IMR-90 (cell line): ENCODE measurements around the gene DDAH2. TPM values are rescaled to one million over a fixed set of nuclear protein-coding genes. Genes with fewer than 3 reads are reported as not detected.

Source experiments
- ATAC-seq: fragments of 200-7000 bp; cut with Tn5 transposase; 2 replicates; pipeline ENCODE4 v1.9.1; 2020; ENCODE audit warnings: low read depth, mild to moderate bottlenecking, moderate library complexity
- BruUV-seq: library from RNA; stranded (reverse); fragments of 400-500 nt; replicated peaks from 2 replicates; lab custom pipeline; 2021; lab: Mats Ljungman, UMichigan
- CTCF ChIA-PET: fragments of 300-600 bp; formaldehyde crosslinking; extraction: SDS; loops from one replicate; lab custom pipeline; 2021; ENCODE audit warnings: antibody characterized with exemption; lab: Yijun Ruan, JAX
- POLR2A ChIA-PET: fragments of 300-600 bp; sonication (Branson Sonifier 250); formaldehyde crosslinking; loops from one replicate; lab custom pipeline; 2022; ENCODE audit warnings: antibody characterized with exemption; ENCODE audit not compliant: unreplicated experiment; lab: Charles Lee
- DNase-seq: peaks from one replicate; pipeline ENCODE4 v3.0.0; 2013
- H2AFZ ChIP-seq: replicated peaks from 2 replicates; pipeline ENCODE3; 2013; ENCODE audit warnings: low read length, mild to moderate bottlenecking; ENCODE audit not compliant: poor library complexity
- H2AK5ac ChIP-seq: 2 replicates; pipeline ENCODE4 v1.6.1; 2013; ENCODE audit warnings: low read depth, low read length, inconsistent platforms
- H2AK9ac ChIP-seq: replicated peaks from 2 replicates; pipeline ENCODE3; 2013; ENCODE audit warnings: mild to moderate bottlenecking, low read depth, low read length, moderate library complexity; ENCODE audit not compliant: poor library complexity
- H2BK120ac ChIP-seq: 2 replicates; pipeline ENCODE4 v1.6.1; 2013; ENCODE audit warnings: low read depth, low read length, inconsistent platforms
- H2BK15ac ChIP-seq: 3 replicates; pipeline ENCODE4 v1.6.1; 2013; ENCODE audit warnings: low read depth, low read length, inconsistent platforms
- H2BK20ac ChIP-seq: 2 replicates; pipeline ENCODE4 v1.6.1; 2013; ENCODE audit warnings: low read depth, mild to moderate bottlenecking, inconsistent platforms, low read length, moderate library complexity
- H2BK5ac ChIP-seq: 2 replicates; pipeline ENCODE4 v1.6.1; 2013; ENCODE audit warnings: mild to moderate bottlenecking, low read depth, low read length, inconsistent platforms; ENCODE audit not compliant: poor library complexity, severe bottlenecking
- H3K14ac ChIP-seq: replicated peaks from 2 replicates; pipeline ENCODE4 v1.6.1; 2013; ENCODE audit warnings: low read depth, low read length, inconsistent platforms
- H3K18ac ChIP-seq: 2 replicates; pipeline ENCODE4 v1.6.1; 2013; ENCODE audit warnings: low read depth, low read length, control low read depth
- H3K23ac ChIP-seq: 2 replicates; pipeline ENCODE4 v1.6.1; 2013; ENCODE audit warnings: low read depth, low read length, inconsistent platforms
- H3K27ac ChIP-seq: 2 replicates; pipeline ENCODE4 v1.5.1; 2013; ENCODE audit warnings: mild to moderate bottlenecking, control low read depth, low read length; ENCODE audit not compliant: insufficient read depth
- H3K27me3 ChIP-seq: 2 replicates; pipeline ENCODE4 v1.6.1; 2013; ENCODE audit warnings: low read length; ENCODE audit not compliant: control insufficient read depth, insufficient read depth
- H3K36me3 ChIP-seq: 2 replicates; pipeline ENCODE4 v1.6.1; 2013; ENCODE audit warnings: low read length, mixed read lengths; ENCODE audit not compliant: control insufficient read depth, insufficient read depth
- H3K4ac ChIP-seq: 2 replicates; pipeline ENCODE4 v1.6.1; 2013; ENCODE audit warnings: low read depth, low read length, inconsistent platforms
- H3K4me1 ChIP-seq: 2 replicates; pipeline ENCODE4 v1.6.1; 2013; ENCODE audit warnings: low read length, mixed read lengths; ENCODE audit not compliant: control insufficient read depth, insufficient read depth
- H3K4me2 ChIP-seq: 2 replicates; pipeline ENCODE4 v1.6.1; 2013; ENCODE audit warnings: low read depth, mild to moderate bottlenecking, control low read depth, low read length, moderate library complexity
- H3K4me3 ChIP-seq: 2 replicates; pipeline ENCODE4 v1.5.1; 2013; ENCODE audit warnings: low read depth, mild to moderate bottlenecking, control low read depth, low read length, moderate library complexity; ENCODE audit not compliant: insufficient read depth
- H3K56ac ChIP-seq: 2 replicates; pipeline ENCODE4 v1.6.1; 2013; ENCODE audit warnings: low read length, inconsistent platforms; ENCODE audit not compliant: insufficient read depth; ENCODE audit errors: extremely low read depth
- H3K79me1 ChIP-seq, 2 experiments: 2 replicates each; pipeline ENCODE4 v1.6.1; 2013; ENCODE audit warnings: low read length in 2 of 2, inconsistent platforms in 1 of 2, low read depth in 1 of 2
- H3K9ac ChIP-seq: 2 replicates; pipeline ENCODE4 v1.6.1; 2013; ENCODE audit warnings: low read depth, low read length, control low read depth
- H3K9me1 ChIP-seq: 2 replicates; pipeline ENCODE4 v1.6.1; 2013; ENCODE audit warnings: low read length, inconsistent platforms; ENCODE audit not compliant: insufficient read depth
- H3K9me3 ChIP-seq: 2 replicates; pipeline ENCODE4 v1.6.1; 2013; ENCODE audit warnings: low read length; ENCODE audit not compliant: control insufficient read depth, insufficient read depth
- H4K20me1 ChIP-seq: 2 replicates; pipeline ENCODE4 v1.6.1; 2013; ENCODE audit warnings: low read length, inconsistent platforms; ENCODE audit not compliant: insufficient read depth
- H4K5ac ChIP-seq: 2 replicates; pipeline ENCODE4 v1.6.1; 2013; ENCODE audit warnings: mild to moderate bottlenecking, low read depth, low read length, control low read depth
- H4K8ac ChIP-seq, 2 experiments: 2 replicates each; pipeline ENCODE4 v1.6.1; 2013; ENCODE audit warnings: low read depth in 2 of 2, low read length in 2 of 2, control low read depth in 1 of 2, inconsistent platforms in 1 of 2
- H4K91ac ChIP-seq: 2 replicates; pipeline ENCODE4 v1.6.1; 2013; ENCODE audit warnings: low read depth, low read length, inconsistent platforms; ENCODE audit not compliant: insufficient read depth
- BHLHE40 ChIP-seq: fragments of 150-350 bp; IDR thresholded peaks from 2 replicates; pipeline ENCODE4 v1.6.1; 2016; ENCODE audit warnings: mild to moderate bottlenecking, low read depth, low read length
- CEBPB ChIP-seq: IDR thresholded peaks from 2 replicates; pipeline ENCODE4 v1.6.1; 2012; ENCODE audit warnings: low read depth, low read length, improper control_type of control experiment
- ELK1 ChIP-seq: fragments of 150-350 bp; IDR thresholded peaks from 2 replicates; pipeline ENCODE4 v1.6.1; 2016; ENCODE audit warnings: low read depth, mild to moderate bottlenecking, low read length, moderate library complexity, borderline replicate concordance
- FOS ChIP-seq: fragments of 150-350 bp; IDR thresholded peaks from 2 replicates; pipeline ENCODE4 v1.6.1; 2016; ENCODE audit warnings: low read depth, low read length
- MAFK ChIP-seq: IDR thresholded peaks from 2 replicates; pipeline ENCODE4 v1.6.1; 2012; ENCODE audit warnings: low read depth, low read length, improper control_type of control experiment
- MXI1 ChIP-seq: IDR thresholded peaks from 2 replicates; pipeline ENCODE4 v1.6.1; 2012; ENCODE audit warnings: low read depth, mild to moderate bottlenecking, low read length, moderate library complexity, borderline replicate concordance
- NFE2L2 ChIP-seq: fragments of 150-350 bp; IDR thresholded peaks from 2 replicates; pipeline ENCODE4 v1.6.1; 2016; ENCODE audit warnings: low read depth, mild to moderate bottlenecking, low read length
- POLR2A ChIP-seq: IDR thresholded peaks from 2 replicates; pipeline ENCODE4 v1.6.1; 2012; ENCODE audit warnings: mild to moderate bottlenecking, low read depth, low read length
- RAD21 ChIP-seq: IDR thresholded peaks from 2 replicates; pipeline ENCODE4 v1.6.1; 2012; ENCODE audit warnings: low read length, improper control_type of control experiment
- RCOR1 ChIP-seq: IDR thresholded peaks from 2 replicates; pipeline ENCODE4 v1.6.1; 2012; ENCODE audit warnings: mild to moderate bottlenecking, low read length, improper control_type of control experiment; ENCODE audit not compliant: insufficient replicate concordance
- RFX5 ChIP-seq: IDR thresholded peaks from 2 replicates; pipeline ENCODE4 v1.8.0; 2012; ENCODE audit warnings: low read depth, mild to moderate bottlenecking, low read length, moderate library complexity
- SMC3 ChIP-seq: fragments of 150-350 bp; IDR thresholded peaks from 2 replicates; pipeline ENCODE4 v1.6.1; 2016; ENCODE audit warnings: low read depth, mild to moderate bottlenecking, antibody characterized with exemption, low read length, moderate library complexity
- USF2 ChIP-seq: fragments of 150-350 bp; IDR thresholded peaks from 2 replicates; pipeline ENCODE4 v1.6.1; 2017; ENCODE audit warnings: mild to moderate bottlenecking, antibody characterized with exemption, low read length, low read depth
- WGBS, 2 experiments: methylation state at CpG; one replicate each; pipeline versions ENCODE4 v1.1.5 to v1.1.7; 2013; ENCODE audit warnings: missing lambda C conversion rate in 2 of 2; ENCODE audit not compliant: insufficient read length in 1 of 2; ENCODE audit errors: extremely low coverage in 2 of 2; 5-methylcytosine and 5-hydroxymethylcytosine counted together
- dilution Hi-C: fragments of 300-500 bp; cut with HindIII; formaldehyde crosslinking; loops from one replicate; pipeline ENCODE4 v1.14.3; 2018; ENCODE audit warnings: low sequenced_read_pairs; ENCODE audit not compliant: unreplicated experiment
- in situ Hi-C: fragments of 300-500 bp; cut with MboI; formaldehyde crosslinking; loops from 3 replicates; pipeline ENCODE4 v1.14.3; 2019; ENCODE audit warnings: low sequenced_read_pairs, inconsistent platforms, mixed read lengths
- intact Hi-C: fragments of 100-400 bp; cut with micrococcal nuclease; formaldehyde crosslinking; loops from 2 replicates; pipeline ENCODE4 v1.10.0; 2022
- polyA plus RNA-seq, 3 experiments: library from polyadenylated mRNA; depleted of rRNA; stranded (reverse); fragments of >200 nt; gene quantifications; 2 replicates each; pipeline ENCODE4 v1.2.3, GENCODE V29; 2012; ENCODE audit warnings: low replicate concordance in 1 of 3
- total RNA-seq: library from RNA; depleted of rRNA; stranded (reverse); fragments of >200 nt; gene quantifications from 2 replicates; pipeline ENCODE4 v1.2.3, GENCODE V29; 2012

DDAH2 gene
- total and polyA plus RNA-seq, 2 of the 4 experiments (the other 2 are of a cell fraction), result 40.7 to 57.9 TPM

GRCh38 chr6:31680226-31681134 is 48.6 kb downstream of the DDAH2 start, which contains the start of gene LY6G5C:
TSS of gene LY6G5C (minus strand) at chr6:31681067. CDS start at chr6:31680373, 694 bp downstream.
- Histone ChIP-seq H2BK5ac (peak within 1 kb of the TSS; percentile 23), H4K20me1 (no peaks in the 10 kb centered on the region)
- in situ Hi-C loops, result loop anchor here (10.0 kb wide), 2 partner anchors 154 to 264 kb away; partner anchors contain the start of gene CFB
- TF ChIP-seq RCOR1 (peak; percentile 45), CEBPB (peak; percentile 36; the same call in 1 of the 2 replicates), ELK1 (no peak), POLR2A (no peak; the same call in 1 of the 2 replicates), FOS (no peak), MAFK (peak; percentile 29; the same call in 1 of the 2 replicates), RFX5 (no peak), NFE2L2 (no peak), RAD21 (peak; percentile 97), BHLHE40 (no peak), USF2 (no peak), SMC3 (peak; percentile 83), MXI1 (peak; percentile 46; the same call in 1 of the 2 replicates)

More at GRCh38 chr6:31680226-31681134, 48.6 kb downstream of the DDAH2 start, which contains the start of gene LY6G5C:
- CTCF ChIA-PET, result interaction anchor here (0.6 to 0.8 kb wide), 2 partner anchors 14 to 49 kb away, joined by 3 read pairs; partner anchors contain the start of gene DDAH2
- peak within 1 kb of the TSS; percentile 84 for H2AK9ac ChIP-seq
- H3K23ac ChIP-seq, result peak within 1 kb of the TSS; percentile 47; the same call in 1 of the 2 replicates
- peak within 1 kb of the TSS; percentile 53 for H3K9ac ChIP-seq
- H3K18ac ChIP-seq, result peak within 1 kb of the TSS; percentile 40; the same call in 1 of the 2 replicates
- POLR2A ChIA-PET, result interaction anchor here (0.6 kb wide), 2 partner anchors 271 to 496 kb away, joined by 3 to 5 read pairs; partner anchors contain the start of gene AGPAT1
- peak within 1 kb of the TSS; percentile 62 for H3K4ac ChIP-seq
- H3K9me3 ChIP-seq, result no peaks in the 10 kb centered on the region
- H3K4me1 ChIP-seq, result peaks cover 12% of the 10 kb centered on the region
- ATAC-seq, result peak; percentile 96
- H2AFZ ChIP-seq, result peak within 1 kb of the TSS; percentile 93
- H2BK20ac ChIP-seq, result no peak within 1 kb of the TSS
- H3K79me1 ChIP-seq, result no peaks in the 10 kb centered on the region
- peak within 1 kb of the TSS; percentile 27 for H3K4me3 ChIP-seq
- H3K56ac ChIP-seq, result no peak within 1 kb of the TSS
- H3K36me3 ChIP-seq, result peaks cover 1% of the 10 kb centered on the region; the same call in 1 of the 2 replicates
- H4K91ac ChIP-seq, result peak within 1 kb of the TSS; percentile 69
- DNase-seq, result peak; percentile 94
- peak within 1 kb of the TSS; percentile 82 for H4K5ac ChIP-seq
- peak within 1 kb of the TSS; percentile 26 for H3K14ac ChIP-seq
- peak within 1 kb of the TSS; percentile 38; the same call in 1 of the 3 replicates for H2BK15ac ChIP-seq
- H4K8ac ChIP-seq, result peak within 1 kb of the TSS; percentile 68 to 78
- no peaks in the 10 kb centered on the region for H3K27me3 ChIP-seq
- H2BK120ac ChIP-seq, result peak within 1 kb of the TSS; percentile 33
- H3K27ac ChIP-seq, result peak within 1 kb of the TSS; percentile 42
- H3K4me2 ChIP-seq, result peak within 1 kb of the TSS; percentile 79
- intact Hi-C loops, result loop anchor here (1.0 to 2.0 kb wide), 5 partner anchors 48 to 272 kb away; partner anchors contain the start of gene DDAH2
- peak within 1 kb of the TSS; percentile 37; the same call in 1 of the 2 replicates for H2AK5ac ChIP-seq
- no TSS peak for BruUV-seq
- dilution Hi-C loops, result no loop called here
- WGBS, 2 experiments, result 0% methylated on average over 10 of the region's 17 CpGs; no CpG with 5 or more reads in 1 of the 2 experiments
- H3K9me1 ChIP-seq, result 0 out of 2 replicates have a peak, but pooled peaks cover 5% of the 10 kb centered on the region
